Stomach smooth muscle (tissue), 2 donors: ENCODE measurements around the gene NTNG2.

ENCODE experiments used
- H3K27ac ChIP-seq: one replicate; pipeline ENCODE4 v1.7.0; 2013; ENCODE audit warnings: mild to moderate bottlenecking, low read length, inconsistent platforms
- H3K27me3 ChIP-seq, 2 donors: one replicate each; pipeline ENCODE4 v1.7.0; 2013; ENCODE audit warnings: low read length in 2 of 2; ENCODE audit not compliant: insufficient read depth in 2 of 2, control insufficient read depth in 1 of 2
- H3K36me3 ChIP-seq, 2 donors: one replicate each; pipeline ENCODE4 v1.7.0; 2013; ENCODE audit warnings: low read length in 2 of 2; ENCODE audit not compliant: control insufficient read depth in 2 of 2, insufficient read depth in 2 of 2
- H3K4me1 ChIP-seq: one replicate; pipeline ENCODE4 v1.7.0; 2013; ENCODE audit warnings: low read length; ENCODE audit not compliant: control insufficient read depth, insufficient read depth
- H3K4me3 ChIP-seq, 2 donors: one replicate each; pipeline ENCODE4 v1.7.0; 2013; ENCODE audit warnings: low read length in 2 of 2
- H3K9ac ChIP-seq, 2 donors: one replicate each; pipeline ENCODE4 v1.7.0; 2013; ENCODE audit warnings: low read length in 2 of 2, mild to moderate bottlenecking in 1 of 2
- H3K9me3 ChIP-seq, 2 donors: one replicate each; pipeline ENCODE4 v1.7.0; 2013; ENCODE audit warnings: low read length in 2 of 2; ENCODE audit not compliant: control insufficient read depth in 2 of 2
- donor health status: healthy.
- donor health status: Pancreatic carcinoma.

Gene NTNG2

DNA sequence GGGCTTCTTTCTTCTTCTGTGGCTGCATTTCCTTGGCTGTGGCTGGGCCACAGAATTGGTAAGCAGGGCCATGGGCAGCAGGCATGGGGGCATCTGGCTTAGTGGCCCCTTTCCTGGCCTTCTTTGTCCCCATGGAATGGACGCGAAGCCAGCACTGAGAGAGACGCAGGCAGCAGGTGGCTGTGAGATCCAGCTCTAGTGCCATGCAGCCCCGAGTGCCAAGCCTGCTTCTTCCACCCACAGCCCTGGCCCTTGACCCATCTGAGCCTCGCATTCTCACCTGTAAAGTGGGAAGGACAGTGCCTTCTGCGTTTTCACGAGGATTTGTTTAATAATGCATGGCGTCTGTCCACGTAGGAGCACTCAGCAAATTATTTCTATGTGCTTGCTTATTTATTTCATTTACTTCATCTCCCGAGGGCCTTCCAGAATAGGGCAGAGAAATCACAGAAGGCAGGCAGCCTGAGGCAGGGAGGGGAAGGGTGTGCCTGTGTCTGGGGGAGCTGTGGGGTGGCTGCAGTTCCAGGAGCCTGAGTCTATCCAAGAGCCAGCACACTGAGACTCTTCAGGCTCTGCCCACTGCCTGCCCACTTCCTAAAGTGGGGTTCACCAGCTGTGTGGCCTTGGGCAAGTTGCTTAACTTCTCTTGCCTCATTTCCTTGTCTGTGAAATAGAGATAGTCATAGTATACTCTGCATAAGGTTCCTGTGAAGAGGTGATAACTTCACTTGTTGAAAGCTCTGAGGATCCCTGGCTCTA, 55.2 kb downstream of the NTNG2 start:
- Histone ChIP-seq H3K4me1 (peaks cover 13% of the 10 kb centered on the region), H3K27me3 (no peaks in the 10 kb centered on the region), H3K4me3 (no peak overlapping the region), H3K36me3 (no peaks in the 10 kb centered on the region), H3K9ac (no peak overlapping the region), H3K9me3 (no peaks in the 10 kb centered on the region), H3K27ac (no peak overlapping the region)

DNA sequence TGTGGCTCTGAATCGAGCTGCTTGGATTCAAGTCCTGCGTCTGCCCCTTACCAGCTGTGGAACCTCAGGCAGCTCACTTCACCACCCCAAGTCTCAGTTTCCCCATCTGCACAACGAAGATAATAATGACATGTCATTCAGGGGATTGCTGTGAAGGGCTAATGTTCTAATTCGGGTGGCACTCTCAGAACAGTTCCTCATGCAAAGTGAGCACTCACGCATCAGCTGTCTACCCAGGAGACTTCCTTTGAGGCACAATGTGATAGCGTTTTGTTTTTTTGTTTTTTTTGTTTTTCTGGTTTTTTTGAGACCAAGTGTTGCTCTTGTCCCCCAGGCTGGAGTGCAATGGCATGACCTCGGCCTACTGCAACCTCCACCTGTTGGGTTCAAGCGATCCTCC, 56.4 kb downstream of the NTNG2 start:
- Histone ChIP-seq H3K9ac (no peak overlapping the region), H3K36me3 (no peaks in the 10 kb centered on the region), H3K4me3 (no peak overlapping the region), H3K27ac (no peak overlapping the region), H3K27me3 (no peaks in the 10 kb centered on the region), H3K9me3 (no peaks in the 10 kb centered on the region), H3K4me1 (peaks cover 13% of the 10 kb centered on the region)

DNA sequence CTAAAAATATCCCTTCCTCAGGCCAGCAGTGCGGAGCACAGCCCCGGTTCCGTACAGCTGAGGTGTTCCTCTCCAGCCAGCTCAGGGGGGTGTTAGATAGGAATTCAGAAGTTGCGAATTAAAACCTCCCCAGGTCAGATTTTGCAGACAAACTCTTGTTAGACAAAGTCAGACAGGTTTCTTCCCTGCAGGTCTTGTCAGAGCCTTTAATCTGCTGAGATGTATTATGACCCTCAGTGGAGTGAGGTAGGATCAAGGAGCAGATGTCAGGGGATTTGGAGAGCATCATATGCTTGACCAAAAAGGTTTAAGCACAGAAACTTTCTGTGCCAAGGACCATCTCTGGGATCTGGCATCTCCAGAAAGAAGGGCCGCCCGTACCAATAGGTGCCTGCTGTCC, 60.1 kb downstream of the NTNG2 start:
- Histone ChIP-seq H3K4me1 (no peaks in the 10 kb centered on the region), H3K27me3 (peaks cover 0 to 2% of the 10 kb centered on the region in 2 donors), H3K9ac (no peak overlapping the region), H3K36me3 (no peaks in the 10 kb centered on the region), H3K4me3 (no peak overlapping the region), H3K9me3 (no peaks in the 10 kb centered on the region), H3K27ac (no peak overlapping the region)

DNA sequence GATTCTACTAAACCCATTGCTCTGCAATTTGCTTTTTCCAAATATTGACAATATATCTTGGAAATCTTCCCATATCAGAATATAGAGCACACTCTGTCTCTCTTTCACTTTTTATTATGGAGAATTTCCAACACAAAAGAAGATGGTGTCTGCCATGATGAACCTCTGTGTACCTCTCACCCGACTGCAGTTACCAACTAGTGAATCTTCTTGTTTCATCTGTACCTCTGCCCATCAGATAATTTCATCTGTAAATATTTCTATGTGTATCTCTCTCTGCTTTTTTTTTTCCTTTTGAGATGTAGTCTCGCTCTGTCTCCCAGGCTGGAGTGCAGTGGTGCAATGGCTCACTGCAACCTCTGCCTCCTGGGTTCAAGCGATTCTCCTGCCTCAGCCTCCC, 62.8 kb downstream of the NTNG2 start:
- H3K27ac ChIP-seq: no peak overlapping the region
- no peaks in the 10 kb centered on the region for H3K9me3 ChIP-seq
- H3K27me3 ChIP-seq: peaks cover 0 to 9% of the 10 kb centered on the region in 2 donors
- no peaks in the 10 kb centered on the region for H3K36me3 ChIP-seq
- no peaks in the 10 kb centered on the region for H3K4me1 ChIP-seq
- H3K9ac ChIP-seq: no peak overlapping the region
- no peak overlapping the region for H3K4me3 ChIP-seq

GRCh38 chr9:132226571-132227430, 64.9 kb downstream of the NTNG2 start:
- Histone ChIP-seq H3K4me3 (no peak overlapping the region), H3K27ac (no peak overlapping the region), H3K9me3 (no peaks in the 10 kb centered on the region), H3K36me3 (no peaks in the 10 kb centered on the region), H3K4me1 (no peaks in the 10 kb centered on the region), H3K27me3 (peaks cover 7 to 19% of the 10 kb centered on the region in 2 donors), H3K9ac (no peak overlapping the region)

GRCh38 chr9:132228062-132228461, 66.2 kb downstream of the NTNG2 start:
- Histone ChIP-seq H3K4me3 (no peak overlapping the region), H3K27ac (no peak overlapping the region), H3K27me3 (peaks cover 9 to 19% of the 10 kb centered on the region in 2 donors), H3K9ac (no peak overlapping the region), H3K36me3 (no peaks in the 10 kb centered on the region), H3K9me3 (no peaks in the 10 kb centered on the region), H3K4me1 (no peaks in the 10 kb centered on the region)

DNA sequence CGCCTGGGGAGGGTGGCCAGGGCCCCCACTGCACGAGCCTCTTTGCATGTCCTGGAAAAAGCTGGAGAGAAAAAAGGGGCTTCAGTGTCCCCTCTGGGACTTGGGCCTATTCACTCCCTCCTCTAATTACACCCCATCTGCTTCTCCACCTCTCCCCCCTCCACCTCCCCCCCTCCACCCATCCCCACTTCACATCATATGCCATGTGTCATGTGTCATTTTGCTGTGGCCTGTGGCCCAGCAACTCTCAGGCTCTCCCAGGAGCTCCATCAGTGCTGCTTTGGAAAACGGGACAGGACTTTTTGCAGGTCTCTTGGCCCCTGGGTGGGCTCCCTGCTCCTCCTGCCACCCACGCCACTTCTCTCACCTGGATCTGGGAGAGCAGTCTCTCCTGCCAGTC, 68.7 kb downstream of the NTNG2 start:
- H3K9me3 ChIP-seq: no peaks in the 10 kb centered on the region
- H3K4me1 ChIP-seq: no peaks in the 10 kb centered on the region
- H3K4me3 ChIP-seq: no peak overlapping the region
- no peaks in the 10 kb centered on the region for H3K36me3 ChIP-seq
- H3K27me3 ChIP-seq: peaks cover 9 to 19% of the 10 kb centered on the region in 2 donors
- H3K27ac ChIP-seq: no peak overlapping the region
- H3K9ac ChIP-seq: no peak overlapping the region

DNA sequence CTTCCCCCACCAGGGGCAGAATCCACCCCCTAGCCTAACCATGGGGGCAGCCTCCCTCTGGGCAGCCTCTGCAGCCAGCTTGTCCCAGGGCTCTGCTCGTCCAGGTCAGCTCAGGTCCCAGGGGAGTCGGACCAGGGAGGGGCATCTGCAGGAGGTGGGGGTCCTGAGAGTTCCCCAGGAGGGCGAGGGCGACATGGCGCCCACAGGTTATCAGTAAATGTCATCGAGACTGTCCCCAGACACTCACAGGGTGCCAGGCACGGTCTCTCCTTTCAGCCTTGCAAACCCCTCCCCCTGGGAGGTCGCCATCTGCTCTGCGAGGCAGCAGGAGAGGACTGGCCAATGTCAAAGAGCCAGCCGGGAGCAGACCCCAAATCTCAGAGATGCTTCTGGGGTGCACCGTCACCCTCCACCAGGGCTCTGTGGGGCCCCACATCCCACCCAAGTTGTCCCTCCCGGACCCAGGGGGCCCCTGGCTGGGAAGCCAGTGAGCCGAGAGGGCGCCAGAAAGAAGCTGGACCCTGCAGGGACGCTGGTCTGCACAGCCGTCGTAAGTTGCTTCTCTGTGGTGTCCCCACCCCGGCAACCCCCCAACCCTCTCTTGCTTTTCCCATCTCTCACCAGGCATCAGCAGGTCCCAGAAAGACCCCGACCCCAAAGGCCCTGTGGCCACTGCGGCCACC, 69.3 kb downstream of the NTNG2 start:
- H3K36me3 ChIP-seq: no peaks in the 10 kb centered on the region
- H3K27me3 ChIP-seq: peaks cover 12 to 19% of the 10 kb centered on the region in 2 donors
- H3K4me3 ChIP-seq: no peak overlapping the region
- H3K9me3 ChIP-seq: no peaks in the 10 kb centered on the region
- H3K4me1 ChIP-seq: no peaks in the 10 kb centered on the region
- no peak overlapping the region for H3K9ac ChIP-seq
- H3K27ac ChIP-seq: no peak overlapping the region

GRCh38 chr9:132232522-132232921, 70.7 kb downstream of the NTNG2 start:
- H3K9me3 ChIP-seq: no peaks in the 10 kb centered on the region
- H3K27ac ChIP-seq: no peak overlapping the region
- H3K27me3 ChIP-seq: peaks cover 12 to 16% of the 10 kb centered on the region in 2 donors
- no peak overlapping the region for H3K9ac ChIP-seq
- H3K4me1 ChIP-seq: no peaks in the 10 kb centered on the region
- no peak overlapping the region for H3K4me3 ChIP-seq
- H3K36me3 ChIP-seq: no peaks in the 10 kb centered on the region

DNA sequence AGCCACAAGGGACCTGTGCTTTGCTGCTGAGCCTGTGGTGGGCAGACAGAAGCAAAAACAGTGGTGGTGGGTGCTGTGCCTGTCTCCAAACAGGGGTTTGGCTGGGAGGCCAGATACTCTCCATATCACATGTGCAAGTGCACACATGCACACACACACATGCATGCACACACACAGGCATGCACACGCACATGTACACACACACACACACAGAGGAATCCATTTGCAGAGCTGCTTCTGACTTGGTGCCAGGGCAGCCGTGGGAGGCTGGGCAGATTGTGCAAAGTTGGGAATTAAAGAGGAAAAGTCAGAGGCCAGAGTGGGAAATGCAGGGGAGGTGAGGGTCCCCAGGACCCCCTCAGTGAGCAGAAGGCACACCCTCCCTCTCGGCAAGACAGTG, 71.3 kb downstream of the NTNG2 start:
- no peak overlapping the region for H3K27ac ChIP-seq
- peaks cover 12 to 14% of the 10 kb centered on the region in 2 donors for H3K27me3 ChIP-seq
- H3K9ac ChIP-seq: no peak overlapping the region
- no peaks in the 10 kb centered on the region for H3K36me3 ChIP-seq
- no peaks in the 10 kb centered on the region for H3K4me1 ChIP-seq
- H3K9me3 ChIP-seq: no peaks in the 10 kb centered on the region
- H3K4me3 ChIP-seq: no peak overlapping the region
